ENCODE measurements around the gene KSR1.

The KSR1 gene

GRCh38 chr17:27558842-27559505 lies 102.7 kb downstream of the KSR1 start:
- H3K4me3 ChIP-seq (ENCODE audit: low read length), result no peak overlapping the region
- DNase-seq (ENCODE audit: low read depth), result no peak
- no peak for TF ChIP-seq CTCF (conservative IDR thresholded peaks at IDR 0.05; ENCODE audit: low read depth, low read length)

GRCh38 chr17:27559506-27560481 lies 103.5 kb downstream of the KSR1 start:
- peak overlapping the region; percentile 9 for H3K4me3 ChIP-seq (ENCODE audit: low read length)

GRCh38 chr17:27560668-27561067 lies 104.4 kb downstream of the KSR1 start:
- DNase-seq (ENCODE audit: low read depth), result no peak
- no peak overlapping the region for H3K4me3 ChIP-seq (ENCODE audit: low read length)
- no peak for TF ChIP-seq CTCF (conservative IDR thresholded peaks at IDR 0.05; ENCODE audit: low read depth, low read length)

More at GRCh38 chr17:27559506-27560481, 103.5 kb downstream of the KSR1 start:
- no peak for DNase-seq (ENCODE audit: low read depth)
- TF ChIP-seq CTCF (conservative IDR thresholded peaks at IDR 0.05; ENCODE audit: low read depth, low read length), result peak; percentile 12

- no peak overlapping the region for H3K4me3 ChIP-seq (ENCODE audit: low read length)
- DNase-seq (ENCODE audit: low read depth), result no peak
- TF ChIP-seq CTCF (conservative IDR thresholded peaks at IDR 0.05; ENCODE audit: low read depth, low read length), result no peak
Observed at GRCh38 chr17:27562777-27563455, 106.7 kb downstream of the KSR1 start.

- H3K4me3 ChIP-seq (ENCODE audit: low read length), result no peak overlapping the region
- TF ChIP-seq CTCF (conservative IDR thresholded peaks at IDR 0.05; ENCODE audit: low read depth, low read length), result no peak
- no peak for DNase-seq (ENCODE audit: low read depth)
Observed at GRCh38 chr17:27563532-27563931, 107.3 kb downstream of the KSR1 start.

- no peak for DNase-seq (ENCODE audit: low read depth)
- no peak overlapping the region for H3K4me3 ChIP-seq (ENCODE audit: low read length)
- no peak for TF ChIP-seq CTCF (conservative IDR thresholded peaks at IDR 0.05; ENCODE audit: low read depth, low read length)
Observed at GRCh38 chr17:27564463-27564862, 108.2 kb downstream of the KSR1 start.

All from retinal pigment epithelial cell (primary cell).